SK-N-SH treated with all-trans-retinoic acid at 6 μM for 48 hours (cell line): ENCODE results near the gene RNU11.

Experiments
- ATAC-seq: fragments of 200-7000 bp; cut with Tn5 transposase; 3 replicates; pipeline ENCODE4 v1.9.1; 2020; ENCODE audit warnings: mild to moderate bottlenecking, moderate library complexity
- BACH2 ChIP-seq: fragments of 250-450 bp; sonication (Bioruptor Pico); IDR thresholded peaks from 2 replicates; pipeline ENCODE4 v1.9.0; 2021; ENCODE audit warnings: mild to moderate bottlenecking, borderline replicate concordance
- GLIS3 ChIP-seq: fragments of 250-450 bp; sonication (Bioruptor Pico); IDR thresholded peaks from 2 replicates; pipeline ENCODE4 v1.5.0; 2020; ENCODE audit warnings: mild to moderate bottlenecking, moderate library complexity
- ISL1 ChIP-seq: fragments of 250-450 bp; sonication (Bioruptor Pico); IDR thresholded peaks from 2 replicates; pipeline ENCODE4 v2.1.2; 2022; ENCODE audit warnings: mild to moderate bottlenecking, moderate library complexity
- OSR1 ChIP-seq: fragments of 250-450 bp; sonication (Bioruptor Pico); IDR thresholded peaks from 2 replicates; pipeline ENCODE4 v1.8.0; 2022; ENCODE audit warnings: moderate library complexity, mild to moderate bottlenecking, inconsistent platforms
- PPARA ChIP-seq: fragments of 250-450 bp; sonication (Bioruptor Pico); IDR thresholded peaks from 2 replicates; pipeline ENCODE4 v1.5.0; 2020; ENCODE audit warnings: mild to moderate bottlenecking, borderline replicate concordance
- RARB ChIP-seq: fragments of 250-450 bp; sonication (Bioruptor Pico); IDR thresholded peaks from 2 replicates; pipeline ENCODE4 v1.8.0; 2021; ENCODE audit warnings: mild to moderate bottlenecking, moderate library complexity
- SNAI2 ChIP-seq: fragments of 250-450 bp; sonication (Bioruptor Pico); IDR thresholded peaks from 2 replicates; pipeline ENCODE4 v1.5.0; 2020; ENCODE audit warnings: mild to moderate bottlenecking, moderate library complexity
- TCF4 ChIP-seq: fragments of 250-450 bp; sonication (Bioruptor Pico); IDR thresholded peaks from 2 replicates; pipeline ENCODE4 v1.8.0; 2021; ENCODE audit warnings: mild to moderate bottlenecking, moderate library complexity, borderline replicate concordance
- TOX ChIP-seq: fragments of 250-450 bp; sonication (Bioruptor Pico); IDR thresholded peaks from 2 replicates; pipeline ENCODE4 v1.8.0; 2021; ENCODE audit warnings: mild to moderate bottlenecking, moderate library complexity, borderline replicate concordance
- ZC3H10 ChIP-seq: fragments of 250-450 bp; sonication (Bioruptor Pico); IDR thresholded peaks from 2 replicates; pipeline ENCODE4 v1.5.1; 2021; ENCODE audit warnings: mild to moderate bottlenecking, moderate library complexity
- ZFP3 ChIP-seq: fragments of 250-450 bp; sonication (Bioruptor Pico); IDR thresholded peaks from 2 replicates; pipeline ENCODE4 v1.5.0; 2020; ENCODE audit warnings: mild to moderate bottlenecking, moderate library complexity
- ZFP30 ChIP-seq: fragments of 450-650 bp; formaldehyde crosslinking; IDR thresholded peaks from 2 replicates; pipeline ENCODE4 v1.5.0; 2022; ENCODE audit warnings: mild to moderate bottlenecking, moderate library complexity
- ZNF565 ChIP-seq: fragments of 450-650 bp; formaldehyde crosslinking; conservative IDR thresholded peaks from 2 replicates; pipeline ENCODE4 v1.5.0; 2020; ENCODE audit warnings: low read depth, mild to moderate bottlenecking, moderate library complexity
- ZNF70 ChIP-seq: fragments of 450-650 bp; formaldehyde crosslinking; IDR thresholded peaks from 2 replicates; pipeline ENCODE4 v1.5.0; 2020; ENCODE audit warnings: mild to moderate bottlenecking, moderate library complexity
- ZNF8 ChIP-seq: fragments of 450-650 bp; formaldehyde crosslinking; IDR thresholded peaks from 2 replicates; pipeline ENCODE4 v1.5.0; 2020; ENCODE audit warnings: mild to moderate bottlenecking, moderate library complexity
- TF ChIP-seq, protein P1 (sequence below): fragments of 250-450 bp; sonication (Bioruptor Pico); IDR thresholded peaks from 2 replicates; pipeline ENCODE4 v1.5.0; 2020; ENCODE audit warnings: mild to moderate bottlenecking, moderate library complexity
- TF ChIP-seq, protein P2 (sequence below): fragments of 250-450 bp; sonication (Bioruptor Pico); IDR thresholded peaks from 2 replicates; pipeline ENCODE4 v1.8.0; 2020; ENCODE audit warnings: mild to moderate bottlenecking, moderate library complexity, borderline replicate concordance
- TF ChIP-seq, protein P3 (sequence below): fragments of 250-450 bp; sonication (Bioruptor Pico); IDR thresholded peaks from 2 replicates; pipeline ENCODE4 v1.5.1; 2020; ENCODE audit warnings: low read depth, mild to moderate bottlenecking, moderate library complexity
- TF ChIP-seq, protein P4 (sequence below): fragments of 250-450 bp; sonication (Bioruptor Pico); IDR thresholded peaks from 2 replicates; pipeline ENCODE4 v1.8.0; 2021; ENCODE audit warnings: low read depth, mild to moderate bottlenecking, moderate library complexity, borderline replicate concordance

The RNU11 gene

DNA sequence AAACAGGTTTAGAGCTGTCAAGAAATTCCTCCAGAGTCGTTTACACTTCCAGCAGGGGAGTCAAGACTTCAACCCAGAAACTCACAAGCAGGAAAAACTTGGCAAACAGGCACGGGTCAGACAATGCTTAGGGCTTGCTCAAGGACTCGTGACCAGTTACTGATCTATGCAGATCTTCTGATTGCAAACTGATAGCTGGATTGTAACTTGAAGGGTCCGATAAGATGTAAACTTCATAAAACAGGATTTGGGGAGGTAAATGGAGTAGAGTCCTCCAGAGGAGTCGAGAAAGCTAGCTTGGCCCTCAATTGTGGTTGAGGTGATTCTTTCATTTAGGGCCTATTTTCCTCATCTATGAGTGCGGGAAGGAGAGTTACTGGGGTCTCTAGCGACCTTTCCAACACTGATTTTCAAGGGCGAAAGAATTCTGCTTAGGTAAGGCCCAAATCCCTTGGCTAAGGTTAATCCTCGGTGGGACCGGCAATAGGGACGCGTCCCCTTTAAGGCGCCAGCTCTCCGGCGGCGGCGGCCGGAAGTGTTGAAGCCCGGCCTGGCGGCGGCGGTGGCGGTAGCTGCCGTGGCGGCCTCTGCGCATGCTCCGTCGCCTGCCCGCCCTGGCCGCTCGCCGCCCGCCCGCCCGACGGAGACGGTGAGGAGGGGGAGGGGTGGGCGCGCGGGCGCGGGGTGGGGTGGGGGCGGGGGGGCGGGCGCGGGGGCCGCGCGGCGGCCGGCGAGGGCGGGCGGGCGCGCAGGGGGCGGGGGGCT is 20.0 kb downstream of the RNU11 start, which contains the start of gene GMEB1:
Gene GMEB1, plus strand, starts transcription at position 594 of the 765 bp plus-strand sequence. CDS start 14,829 bp downstream, outside the sequence.
- ATAC-seq: peak; percentile 84

DNA sequence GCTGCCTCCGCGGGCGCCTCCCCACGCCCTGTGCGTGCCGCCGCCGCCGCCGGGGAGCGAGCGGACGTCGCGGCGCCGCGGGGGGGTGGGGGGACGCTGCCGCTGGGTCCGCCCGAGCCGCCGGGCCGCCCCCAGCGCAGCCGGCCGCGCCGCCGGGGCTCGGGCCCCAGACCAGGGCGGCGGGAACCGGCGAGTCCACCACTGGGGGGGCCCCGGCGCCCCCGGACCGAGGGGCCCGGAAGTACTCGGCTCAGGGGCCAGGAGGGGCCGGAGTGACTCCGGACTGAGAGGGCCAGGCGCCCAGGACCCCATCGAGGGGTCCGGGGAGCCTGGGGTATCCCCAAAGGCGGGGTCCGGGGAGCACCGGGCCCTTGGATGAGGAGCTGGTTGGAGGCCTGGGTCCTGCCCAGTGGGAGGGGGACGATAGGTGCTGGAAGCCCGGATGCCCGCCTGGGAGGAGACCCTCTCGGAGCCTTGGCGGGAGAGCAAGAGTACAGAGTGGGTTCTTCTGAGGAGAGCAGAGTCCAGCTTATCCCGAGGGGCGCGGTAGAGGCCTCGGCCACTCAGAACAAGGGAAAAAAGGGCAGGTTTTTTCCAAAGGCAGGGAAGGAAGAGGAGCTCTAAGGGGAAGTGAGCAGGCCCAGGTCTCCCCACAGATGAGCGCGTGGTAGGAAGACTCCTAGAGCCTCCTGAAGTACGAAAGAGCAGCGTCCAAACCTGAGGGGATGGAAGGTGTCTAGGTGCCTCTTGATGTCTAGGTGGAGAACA is 20.7 kb downstream of the RNU11 start:
- ATAC-seq: peak; percentile 72
- TF ChIP-seq, protein P1, sequence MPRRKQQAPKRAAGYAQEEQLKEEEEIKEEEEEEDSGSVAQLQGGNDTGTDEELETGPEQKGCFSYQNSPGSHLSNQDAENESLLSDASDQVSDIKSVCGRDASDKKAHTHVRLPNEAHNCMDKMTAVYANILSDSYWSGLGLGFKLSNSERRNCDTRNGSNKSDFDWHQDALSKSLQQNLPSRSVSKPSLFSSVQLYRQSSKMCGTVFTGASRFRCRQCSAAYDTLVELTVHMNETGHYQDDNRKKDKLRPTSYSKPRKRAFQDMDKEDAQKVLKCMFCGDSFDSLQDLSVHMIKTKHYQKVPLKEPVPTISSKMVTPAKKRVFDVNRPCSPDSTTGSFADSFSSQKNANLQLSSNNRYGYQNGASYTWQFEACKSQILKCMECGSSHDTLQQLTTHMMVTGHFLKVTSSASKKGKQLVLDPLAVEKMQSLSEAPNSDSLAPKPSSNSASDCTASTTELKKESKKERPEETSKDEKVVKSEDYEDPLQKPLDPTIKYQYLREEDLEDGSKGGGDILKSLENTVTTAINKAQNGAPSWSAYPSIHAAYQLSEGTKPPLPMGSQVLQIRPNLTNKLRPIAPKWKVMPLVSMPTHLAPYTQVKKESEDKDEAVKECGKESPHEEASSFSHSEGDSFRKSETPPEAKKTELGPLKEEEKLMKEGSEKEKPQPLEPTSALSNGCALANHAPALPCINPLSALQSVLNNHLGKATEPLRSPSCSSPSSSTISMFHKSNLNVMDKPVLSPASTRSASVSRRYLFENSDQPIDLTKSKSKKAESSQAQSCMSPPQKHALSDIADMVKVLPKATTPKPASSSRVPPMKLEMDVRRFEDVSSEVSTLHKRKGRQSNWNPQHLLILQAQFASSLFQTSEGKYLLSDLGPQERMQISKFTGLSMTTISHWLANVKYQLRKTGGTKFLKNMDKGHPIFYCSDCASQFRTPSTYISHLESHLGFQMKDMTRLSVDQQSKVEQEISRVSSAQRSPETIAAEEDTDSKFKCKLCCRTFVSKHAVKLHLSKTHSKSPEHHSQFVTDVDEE (CRISPR knock-in tag): no peak
- TF ChIP-seq, protein P2, sequence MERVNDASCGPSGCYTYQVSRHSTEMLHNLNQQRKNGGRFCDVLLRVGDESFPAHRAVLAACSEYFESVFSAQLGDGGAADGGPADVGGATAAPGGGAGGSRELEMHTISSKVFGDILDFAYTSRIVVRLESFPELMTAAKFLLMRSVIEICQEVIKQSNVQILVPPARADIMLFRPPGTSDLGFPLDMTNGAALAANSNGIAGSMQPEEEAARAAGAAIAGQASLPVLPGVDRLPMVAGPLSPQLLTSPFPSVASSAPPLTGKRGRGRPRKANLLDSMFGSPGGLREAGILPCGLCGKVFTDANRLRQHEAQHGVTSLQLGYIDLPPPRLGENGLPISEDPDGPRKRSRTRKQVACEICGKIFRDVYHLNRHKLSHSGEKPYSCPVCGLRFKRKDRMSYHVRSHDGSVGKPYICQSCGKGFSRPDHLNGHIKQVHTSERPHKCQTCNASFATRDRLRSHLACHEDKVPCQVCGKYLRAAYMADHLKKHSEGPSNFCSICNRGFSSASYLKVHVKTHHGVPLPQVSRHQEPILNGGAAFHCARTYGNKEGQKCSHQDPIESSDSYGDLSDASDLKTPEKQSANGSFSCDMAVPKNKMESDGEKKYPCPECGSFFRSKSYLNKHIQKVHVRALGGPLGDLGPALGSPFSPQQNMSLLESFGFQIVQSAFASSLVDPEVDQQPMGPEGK (CRISPR knock-in tag): no peak
- TF ChIP-seq, protein P3, sequence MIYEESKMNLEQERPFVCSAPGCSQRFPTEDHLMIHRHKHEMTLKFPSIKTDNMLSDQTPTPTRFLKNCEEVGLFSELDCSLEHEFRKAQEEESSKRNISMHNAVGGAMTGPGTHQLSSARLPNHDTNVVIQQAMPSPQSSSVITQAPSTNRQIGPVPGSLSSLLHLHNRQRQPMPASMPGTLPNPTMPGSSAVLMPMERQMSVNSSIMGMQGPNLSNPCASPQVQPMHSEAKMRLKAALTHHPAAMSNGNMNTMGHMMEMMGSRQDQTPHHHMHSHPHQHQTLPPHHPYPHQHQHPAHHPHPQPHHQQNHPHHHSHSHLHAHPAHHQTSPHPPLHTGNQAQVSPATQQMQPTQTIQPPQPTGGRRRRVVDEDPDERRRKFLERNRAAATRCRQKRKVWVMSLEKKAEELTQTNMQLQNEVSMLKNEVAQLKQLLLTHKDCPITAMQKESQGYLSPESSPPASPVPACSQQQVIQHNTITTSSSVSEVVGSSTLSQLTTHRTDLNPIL (CRISPR knock-in tag): no peak
- TF ChIP-seq ZNF8 (CRISPR knock-in tag) (no peak), TOX (no peak), SNAI2 (no peak), ZNF70 (CRISPR knock-in tag) (no peak), ISL1 (CRISPR knock-in tag) (no peak), RARB (CRISPR knock-in tag) (no peak), ZFP3 (no peak), BACH2 (CRISPR knock-in tag) (no peak), ZNF565 (CRISPR knock-in tag) (no peak), ZC3H10 (CRISPR knock-in tag) (no peak), PPARA (CRISPR knock-in tag) (no peak), GLIS3 (CRISPR knock-in tag) (no peak), ZFP30 (CRISPR knock-in tag) (no peak)
- TF ChIP-seq, protein P4, sequence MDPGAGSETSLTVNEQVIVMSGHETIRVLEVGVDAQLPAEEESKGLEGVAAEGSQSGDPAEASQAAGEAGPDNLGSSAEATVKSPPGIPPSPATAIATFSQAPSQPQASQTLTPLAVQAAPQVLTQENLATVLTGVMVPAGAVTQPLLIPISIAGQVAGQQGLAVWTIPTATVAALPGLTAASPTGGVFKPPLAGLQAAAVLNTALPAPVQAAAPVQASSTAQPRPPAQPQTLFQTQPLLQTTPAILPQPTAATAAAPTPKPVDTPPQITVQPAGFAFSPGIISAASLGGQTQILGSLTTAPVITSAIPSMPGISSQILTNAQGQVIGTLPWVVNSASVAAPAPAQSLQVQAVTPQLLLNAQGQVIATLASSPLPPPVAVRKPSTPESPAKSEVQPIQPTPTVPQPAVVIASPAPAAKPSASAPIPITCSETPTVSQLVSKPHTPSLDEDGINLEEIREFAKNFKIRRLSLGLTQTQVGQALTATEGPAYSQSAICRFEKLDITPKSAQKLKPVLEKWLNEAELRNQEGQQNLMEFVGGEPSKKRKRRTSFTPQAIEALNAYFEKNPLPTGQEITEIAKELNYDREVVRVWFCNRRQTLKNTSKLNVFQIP (CRISPR knock-in tag): no peak

More for the DNA sequence above, 20.0 kb downstream of the RNU11 start, which contains the start of gene GMEB1:
- TF ChIP-seq TCF4: no peak
- no peak for TF ChIP-seq OSR1
- TF ChIP-seq ZNF565 (CRISPR knock-in tag): no peak
- TF ChIP-seq ZNF70 (CRISPR knock-in tag): no peak
- TF ChIP-seq, protein P1 (CRISPR knock-in tag): no peak
- no peak for TF ChIP-seq ZC3H10 (CRISPR knock-in tag)
